NCI-H774 (cell line): Measurements from ENCODE around the gene RPUSD4.
"Not testable (repeated sequence)": the region's sequence is repeated elsewhere in the genome, so short reads cannot be mapped to it uniquely, and the experiment has no call there.

Experiments used
- DNase-seq: peaks from one replicate; lab custom pipeline; 2025; lab: John Stamatoyannopoulos, UW

Gene RPUSD4

GRCh38 chr11:126211236-126212088 lies at the start of gene RPUSD4, which contains the start of gene FAM118B:
RPUSD4 (minus strand) TSS chr11:126211650; CDS start chr11:126211638, 12 bp downstream.
FAM118B (plus strand) TSS chr11:126211782; CDS start chr11:126235002, 23,220 bp downstream.
- DNase-seq, result peak; percentile 96

- no peak for DNase-seq
These were observed 46.3 kb upstream of the RPUSD4 start for GRCh38 chr11:126257764-126258163.

GRCh38 chr11:126257144-126257543 lies 45.7 kb upstream of the RPUSD4 start:
- DNase-seq, result no peak

GRCh38 chr11:126256216-126256615 lies 44.8 kb upstream of the RPUSD4 start:
- DNase-seq, result no peak

- not testable (repeated sequence) for DNase-seq
These were observed 44.1 kb upstream of the RPUSD4 start for GRCh38 chr11:126255507-126255906.

GRCh38 chr11:126254819-126255218 lies 43.4 kb upstream of the RPUSD4 start:
- no peak for DNase-seq

- no peak for DNase-seq
These were observed 41.8 kb upstream of the RPUSD4 start for GRCh38 chr11:126253265-126253664.

GRCh38 chr11:126246636-126247035 lies 35.2 kb upstream of the RPUSD4 start:
- no peak for DNase-seq

GRCh38 chr11:126233391-126233790 lies 21.9 kb upstream of the RPUSD4 start:
- no peak for DNase-seq

- no peak for DNase-seq
These were observed 21.2 kb upstream of the RPUSD4 start for GRCh38 chr11:126232683-126233082.

- DNase-seq, result no peak
These were observed 20.4 kb upstream of the RPUSD4 start for GRCh38 chr11:126231725-126232459.

- DNase-seq, result no peak
These were observed 18.5 kb upstream of the RPUSD4 start for GRCh38 chr11:126229858-126230540.

- DNase-seq, result no peak
These were observed 15.1 kb upstream of the RPUSD4 start for GRCh38 chr11:126226334-126227084.

- no peak for DNase-seq
These were observed 13.8 kb upstream of the RPUSD4 start for GRCh38 chr11:126225295-126225665.

- no peak for DNase-seq
These were observed 13.3 kb upstream of the RPUSD4 start for GRCh38 chr11:126224647-126225294.

- no peak for DNase-seq
These were observed 8.1 kb upstream of the RPUSD4 start for GRCh38 chr11:126219547-126219946.

- DNase-seq, result no peak
These were observed 6.0 kb upstream of the RPUSD4 start for GRCh38 chr11:126217491-126217890.

- no peak for DNase-seq
These were observed 5.3 kb upstream of the RPUSD4 start for GRCh38 chr11:126216526-126217305.

- DNase-seq, result no peak
These were observed 3.4 kb upstream of the RPUSD4 start for GRCh38 chr11:126214841-126215240.

- no peak for DNase-seq
These were observed 3.0 kb upstream of the RPUSD4 start for GRCh38 chr11:126214441-126214840.
